GM06990 (cell line): ENCODE measurements around the gene DACT2.

Source experiments
- DNase-seq: peaks from one replicate; pipeline ENCODE4 v3.0.0-alpha.2; 2011; ENCODE audit not compliant: insufficient read length; ENCODE audit errors: extremely low read depth
- H3K27me3 ChIP-seq: replicated peaks from 2 replicates; pipeline ENCODE4 v1.6.0; 2011; ENCODE audit warnings: low read length; ENCODE audit not compliant: control insufficient read depth, insufficient read depth
- H3K36me3 ChIP-seq: 2 replicates; pipeline ENCODE4 v1.5.1; 2011; ENCODE audit warnings: low read length; ENCODE audit not compliant: control insufficient read depth, insufficient read depth
- H3K4me3 ChIP-seq: replicated peaks from 2 replicates; pipeline ENCODE4 v1.5.1; 2011; ENCODE audit warnings: low read depth, mild to moderate bottlenecking, control low read depth, low read length
- CTCF ChIP-seq: IDR thresholded peaks from 2 replicates; pipeline ENCODE4 v1.5.1; 2011; ENCODE audit warnings: low read length, control low read depth, mild to moderate bottlenecking, inconsistent platforms; ENCODE audit not compliant: insufficient read depth, poor library complexity, severe bottlenecking

Gene DACT2

GRCh38 chr6:168280899-168281245 lies 38.7 kb downstream of the DACT2 start:
- Histone ChIP-seq H3K27me3 (no peaks in the 10 kb centered on the region), H3K4me3 (no peak overlapping the region), H3K36me3 (no peaks in the 10 kb centered on the region)
- no peak for TF ChIP-seq CTCF
- DNase-seq: no peak

GRCh38 chr6:168280020-168280898 lies 39.3 kb downstream of the DACT2 start:
- H3K36me3 ChIP-seq: no peaks in the 10 kb centered on the region
- no peak overlapping the region for H3K4me3 ChIP-seq
- H3K27me3 ChIP-seq: no peaks in the 10 kb centered on the region
- TF ChIP-seq CTCF: no peak
- no peak for DNase-seq

DNA sequence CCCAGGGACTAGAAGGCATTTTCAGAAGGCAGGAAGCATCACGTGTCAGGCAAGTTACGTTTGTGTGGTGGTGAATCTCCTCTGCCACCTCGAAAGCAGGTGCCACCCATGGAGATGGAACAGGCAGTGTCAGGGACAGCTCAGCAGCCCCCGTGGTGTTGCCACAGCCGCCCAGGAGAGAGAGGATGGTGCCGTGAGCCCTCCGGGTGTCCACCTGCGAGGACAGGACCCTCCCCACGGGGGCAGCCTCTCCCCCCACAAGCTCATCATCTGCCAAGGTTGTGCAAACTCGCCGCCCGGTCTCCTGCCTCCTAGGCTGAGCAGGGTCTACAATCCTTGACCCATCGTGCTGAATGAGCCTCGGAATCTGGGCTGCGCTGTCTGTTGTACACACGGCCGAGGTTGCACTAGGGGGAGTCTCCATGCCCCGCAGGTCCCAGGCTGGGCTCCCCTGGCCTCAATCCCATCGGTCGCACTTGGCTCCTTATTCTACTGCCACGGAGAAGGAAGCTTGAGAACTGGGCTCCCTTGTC lies 40.1 kb downstream of the DACT2 start:
- no peak for TF ChIP-seq CTCF
- Histone ChIP-seq H3K27me3 (no peaks in the 10 kb centered on the region), H3K4me3 (no peak overlapping the region), H3K36me3 (no peaks in the 10 kb centered on the region)
- DNase-seq: no peak

GRCh38 chr6:168278904-168279303 lies 40.7 kb downstream of the DACT2 start:
- Histone ChIP-seq H3K27me3 (no peaks in the 10 kb centered on the region), H3K36me3 (no peaks in the 10 kb centered on the region), H3K4me3 (no peak overlapping the region)
- DNase-seq: no peak
- TF ChIP-seq CTCF: no peak

- Histone ChIP-seq H3K27me3 (no peaks in the 10 kb centered on the region), H3K4me3 (no peak overlapping the region), H3K36me3 (no peaks in the 10 kb centered on the region)
- no peak for DNase-seq
- no peak for TF ChIP-seq CTCF
Measured at GRCh38 chr6:168277274-168277669, 42.3 kb downstream of the DACT2 start.
